ENCODE measurements around the gene LOXHD1. TPM values are rescaled to one million over a fixed set of nuclear protein-coding genes. Genes with fewer than 3 reads are reported as not detected.

The LOXHD1 gene
- total and polyA plus RNA-seq, 2 experiments from 2014 or later = 0.21 TPM; not detected in 1

DNA sequence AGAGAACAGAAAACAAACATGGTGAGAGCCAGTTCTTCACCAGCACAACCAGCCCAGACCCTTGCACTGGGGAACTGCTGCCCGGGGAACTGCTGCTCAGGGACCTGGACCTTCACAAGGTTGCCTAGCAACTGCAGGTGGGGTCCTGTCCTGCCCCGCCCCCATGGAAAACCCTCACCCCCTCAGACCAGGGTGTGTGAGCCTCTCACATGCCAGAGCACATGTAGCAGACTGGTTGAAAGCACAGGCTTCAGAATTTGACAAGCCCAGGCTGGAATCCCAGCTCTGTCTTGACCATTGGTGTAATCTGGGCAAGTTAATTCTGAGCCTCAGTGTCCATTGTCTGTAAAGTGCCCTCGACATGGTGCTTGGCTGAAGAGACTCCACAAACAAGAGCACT, 118.6 kb downstream of the LOXHD1 start:
- Histone ChIP-seq H3K27me3 (no peaks in the 10 kb centered on the region), H3K9me3 (ENCODE audit: low read depth) (no peaks in the 10 kb centered on the region), H3K36me3 (no peaks in the 10 kb centered on the region), H3K27ac (no peak overlapping the region), H3K4me1 (ENCODE audit: low read depth) (no peaks in the 10 kb centered on the region), H3K4me3 (no peak overlapping the region)
- TF ChIP-seq, protein P1, sequence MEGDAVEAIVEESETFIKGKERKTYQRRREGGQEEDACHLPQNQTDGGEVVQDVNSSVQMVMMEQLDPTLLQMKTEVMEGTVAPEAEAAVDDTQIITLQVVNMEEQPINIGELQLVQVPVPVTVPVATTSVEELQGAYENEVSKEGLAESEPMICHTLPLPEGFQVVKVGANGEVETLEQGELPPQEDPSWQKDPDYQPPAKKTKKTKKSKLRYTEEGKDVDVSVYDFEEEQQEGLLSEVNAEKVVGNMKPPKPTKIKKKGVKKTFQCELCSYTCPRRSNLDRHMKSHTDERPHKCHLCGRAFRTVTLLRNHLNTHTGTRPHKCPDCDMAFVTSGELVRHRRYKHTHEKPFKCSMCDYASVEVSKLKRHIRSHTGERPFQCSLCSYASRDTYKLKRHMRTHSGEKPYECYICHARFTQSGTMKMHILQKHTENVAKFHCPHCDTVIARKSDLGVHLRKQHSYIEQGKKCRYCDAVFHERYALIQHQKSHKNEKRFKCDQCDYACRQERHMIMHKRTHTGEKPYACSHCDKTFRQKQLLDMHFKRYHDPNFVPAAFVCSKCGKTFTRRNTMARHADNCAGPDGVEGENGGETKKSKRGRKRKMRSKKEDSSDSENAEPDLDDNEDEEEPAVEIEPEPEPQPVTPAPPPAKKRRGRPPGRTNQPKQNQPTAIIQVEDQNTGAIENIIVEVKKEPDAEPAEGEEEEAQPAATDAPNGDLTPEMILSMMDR (IDR thresholded peaks at IDR 0.05; ENCODE audit: low read depth, low read length) = no peak
- DNase-seq (ENCODE audit: low read depth in 1 of 2, low spot score in 1 of 2) = no peak

DNA sequence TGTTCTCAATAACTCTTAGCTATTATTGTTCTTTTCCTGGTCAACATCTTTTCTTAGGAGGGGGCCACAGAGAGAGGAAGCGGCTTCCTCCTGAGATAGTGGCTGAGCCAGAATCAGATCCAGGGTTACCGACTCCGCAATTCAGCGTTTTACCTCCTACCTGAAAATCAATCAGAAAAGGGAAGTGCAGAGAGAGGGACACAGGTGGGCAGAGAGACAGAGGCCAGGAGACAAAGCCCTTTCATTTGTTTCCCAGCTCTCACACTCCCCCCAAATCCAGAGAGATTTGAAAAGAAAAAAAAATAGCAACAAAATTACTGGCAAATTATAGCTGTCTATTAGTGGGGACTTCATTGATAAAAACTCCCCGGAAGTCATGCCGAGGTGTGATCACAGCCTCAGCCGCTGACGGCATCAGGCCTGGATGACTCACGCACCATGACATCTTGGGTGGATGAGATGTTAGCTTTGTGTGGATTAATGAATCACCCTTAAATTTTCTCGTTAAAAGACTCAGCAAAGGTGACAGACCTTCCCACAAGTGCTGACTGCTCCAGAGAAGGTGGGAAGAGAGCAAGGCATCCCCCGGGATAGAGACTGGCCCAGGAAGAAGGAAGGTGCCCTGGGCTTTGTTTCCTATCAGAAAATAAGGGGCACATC, 120.7 kb downstream of the LOXHD1 start:
- H3K27ac ChIP-seq = no peak overlapping the region
- TF ChIP-seq, protein P1 (IDR thresholded peaks at IDR 0.05; ENCODE audit: low read depth, low read length) = no peak
- no peaks in the 10 kb centered on the region for H3K36me3 ChIP-seq
- DNase-seq (ENCODE audit: low read depth in 1 of 2, low spot score in 1 of 2) = peak in 1 of 2 donors; percentile 5
- no peaks in the 10 kb centered on the region for H3K4me1 ChIP-seq (ENCODE audit: low read depth)
- H3K4me3 ChIP-seq = no peak overlapping the region
- H3K9me3 ChIP-seq (ENCODE audit: low read depth) = no peaks in the 10 kb centered on the region
- no peaks in the 10 kb centered on the region for H3K27me3 ChIP-seq

DNA sequence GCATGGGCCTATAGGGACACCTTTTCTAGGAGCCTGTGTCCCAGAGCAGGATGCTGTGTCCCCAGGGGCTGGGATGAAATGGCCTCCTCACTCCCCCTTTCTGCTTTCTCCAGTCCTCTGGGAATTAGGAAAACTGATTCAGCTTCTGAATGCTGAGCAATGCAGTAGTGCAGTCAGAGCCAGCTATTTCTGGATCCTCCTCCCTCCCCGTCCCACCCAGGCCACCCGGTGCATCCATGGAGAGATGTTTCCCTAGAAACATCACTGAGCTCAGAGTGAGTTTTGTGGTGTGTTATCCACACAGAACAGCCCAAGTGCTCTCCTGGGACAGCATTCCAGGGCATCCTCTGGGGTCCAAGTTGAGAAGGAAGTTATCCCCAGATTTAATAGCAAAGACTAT, 125.5 kb downstream of the LOXHD1 start:
- Histone ChIP-seq H3K27ac (no peak overlapping the region), H3K4me1 (ENCODE audit: low read depth) (no peaks in the 10 kb centered on the region), H3K27me3 (no peaks in the 10 kb centered on the region), H3K36me3 (no peaks in the 10 kb centered on the region), H3K4me3 (no peak overlapping the region), H3K9me3 (ENCODE audit: low read depth) (no peaks in the 10 kb centered on the region)
- no peak for DNase-seq (ENCODE audit: low read depth in 1 of 2, low spot score in 1 of 2)
- TF ChIP-seq, protein P1 (IDR thresholded peaks at IDR 0.05; ENCODE audit: low read depth, low read length) = no peak

DNA sequence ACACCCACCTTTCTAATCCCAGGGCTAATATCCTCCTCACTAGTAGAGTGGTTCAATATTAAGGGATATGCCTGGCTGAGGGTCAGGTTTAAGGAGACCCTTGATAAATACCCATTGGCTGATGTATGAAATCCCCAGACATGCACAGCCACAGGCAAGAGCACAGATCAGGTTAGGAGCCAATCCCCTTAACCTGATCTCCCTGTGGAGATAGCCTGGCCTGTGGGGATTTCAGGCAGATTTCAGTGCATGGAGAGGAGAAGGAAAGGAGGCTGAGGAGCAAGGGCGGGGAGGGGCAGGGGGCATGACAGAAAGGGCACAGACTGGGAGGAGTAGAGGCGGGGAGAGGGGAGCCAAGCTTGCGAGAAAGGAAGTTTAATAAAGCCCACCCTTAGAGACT, 129.0 kb downstream of the LOXHD1 start:
- DNase-seq (ENCODE audit: low read depth in 1 of 2, low spot score in 1 of 2) = no peak
- Histone ChIP-seq H3K36me3 (no peaks in the 10 kb centered on the region), H3K27ac (no peak overlapping the region), H3K4me1 (ENCODE audit: low read depth) (no peaks in the 10 kb centered on the region), H3K9me3 (ENCODE audit: low read depth) (no peaks in the 10 kb centered on the region), H3K4me3 (no peak overlapping the region), H3K27me3 (no peaks in the 10 kb centered on the region)
- TF ChIP-seq, protein P1 (IDR thresholded peaks at IDR 0.05; ENCODE audit: low read depth, low read length) = no peak

- Histone ChIP-seq H3K4me3 (no peak overlapping the region), H3K4me1 (ENCODE audit: low read depth) (no peaks in the 10 kb centered on the region), H3K27ac (no peak overlapping the region), H3K9me3 (ENCODE audit: low read depth) (no peaks in the 10 kb centered on the region), H3K27me3 (peaks cover 3% of the 10 kb centered on the region), H3K36me3 (no peaks in the 10 kb centered on the region)
- TF ChIP-seq, protein P1 (IDR thresholded peaks at IDR 0.05; ENCODE audit: low read depth, low read length) = no peak
- DNase-seq (ENCODE audit: low read depth in 1 of 2, low spot score in 1 of 2) = no peak
These were observed 137.2 kb downstream of the LOXHD1 start for GRCh38 chr18:46519870-46520269.
